Caco-2 (cell line): ENCODE measurements around the gene NCEH1. TPM values are rescaled to one million over a fixed set of nuclear protein-coding genes. Genes with fewer than 3 reads are reported as not detected.
"Not testable (repeated sequence)": the region's sequence is repeated elsewhere in the genome, so short reads cannot be mapped to it uniquely, and the experiment has no call there.

Experiments
- BruUV-seq: library from RNA; stranded (reverse); fragments of 400-500 nt; replicated peaks from 2 replicates; lab custom pipeline; 2021; lab: Mats Ljungman, UMichigan
- CTCF ChIA-PET: fragments of 300-600 bp; sonication (Branson Sonifier 250); formaldehyde crosslinking; loops from one replicate; lab custom pipeline; 2022; ENCODE audit warnings: antibody characterized with exemption; lab: Charles Lee
- POLR2A ChIA-PET: fragments of 300-600 bp; sonication (Branson Sonifier 250); formaldehyde crosslinking; loops from one replicate; lab custom pipeline; 2022; ENCODE audit warnings: antibody characterized with exemption; lab: Charles Lee
- DNase-seq, 2 experiments: peaks; one replicate each; pipeline versions ENCODE4 v3.0.0 to v3.0.0-alpha.2; 2020 to 2022
- H3K27me3 ChIP-seq: replicated peaks from 2 replicates; pipeline ENCODE4 v1.6.0; 2011; ENCODE audit warnings: low read length; ENCODE audit not compliant: control insufficient read depth, insufficient read depth
- H3K36me3 ChIP-seq: 2 replicates; pipeline ENCODE4 v1.5.1; 2011; ENCODE audit warnings: low read length; ENCODE audit not compliant: control insufficient read depth, insufficient read depth
- H3K4me1 ChIP-seq: fragments of 250-450 bp; sonication (Bioruptor Pico); 2 replicates; pipeline ENCODE4 v1.5.1; 2020; ENCODE audit warnings: mild to moderate bottlenecking
- H3K4me3 ChIP-seq: 2 replicates; pipeline ENCODE4 v1.5.1; 2011; ENCODE audit warnings: low read depth, mild to moderate bottlenecking, control low read depth, low read length
- H3K9me3 ChIP-seq: fragments of 250-450 bp; sonication (Bioruptor Pico); 2 replicates; pipeline ENCODE4 v1.5.1; 2020; ENCODE audit warnings: mild to moderate bottlenecking, moderate library complexity
- H3K27ac Mint-ChIP-seq: one replicate; pipeline ENCODE4 v1.8.0; 2022; ENCODE audit warnings: mixed read lengths; ENCODE audit not compliant: unreplicated experiment
- H3K27me3 Mint-ChIP-seq: one replicate; pipeline ENCODE4 v1.8.0; 2022; ENCODE audit warnings: mixed read lengths; ENCODE audit not compliant: insufficient read depth, unreplicated experiment
- H3K36me3 Mint-ChIP-seq: one replicate; pipeline ENCODE4 v1.8.0; 2022; ENCODE audit warnings: mild to moderate bottlenecking, mixed read lengths; ENCODE audit not compliant: insufficient read depth, unreplicated experiment
- H3K4me1 Mint-ChIP-seq: one replicate; pipeline ENCODE4 v1.8.0; 2022; ENCODE audit warnings: low read depth, mixed read lengths; ENCODE audit not compliant: unreplicated experiment
- H3K4me3 Mint-ChIP-seq: one replicate; pipeline ENCODE4 v1.8.0; 2022; ENCODE audit warnings: mild to moderate bottlenecking, moderate library complexity, mixed read lengths; ENCODE audit not compliant: unreplicated experiment
- H3K9me3 Mint-ChIP-seq: one replicate; pipeline ENCODE4 v1.8.0; 2022; ENCODE audit warnings: mixed read lengths; ENCODE audit not compliant: unreplicated experiment
- CTCF ChIP-seq, 2 experiments: fragments of 200-600 bp in 1 of 2; IDR thresholded peaks; 1 replicate in 1 of 2; 2 replicates in 1 of 2; pipeline versions ENCODE4 v1.5.1 to v1.8.0; 2011 to 2022; ENCODE audit warnings: antibody characterized with exemption in 1 of 2, control low read depth in 1 of 2, inconsistent platforms in 1 of 2, low read depth in 1 of 2, low read length in 1 of 2, mild to moderate bottlenecking in 1 of 2, moderate library complexity in 1 of 2; ENCODE audit not compliant: insufficient read depth in 1 of 2, severe bottlenecking in 1 of 2, unreplicated experiment in 1 of 2
- intact Hi-C: fragments of 100-400 bp; cut with micrococcal nuclease; formaldehyde crosslinking; loops from one replicate; pipeline ENCODE4 v1.10.0; 2022; ENCODE audit not compliant: unreplicated experiment
- total RNA-seq: library from RNA; stranded (reverse); gene quantifications from 2 replicates; pipeline ENCODE4 v1.2.3, GENCODE V29; 2022

Gene NCEH1
- total RNA-seq, 1 experiment from 2014 or later, result 10.1 TPM

GRCh38 chr3:172705170-172705569 is 5.7 kb downstream of the NCEH1 start:
- Histone ChIP-seq H3K4me1 (peaks cover 24% of the 10 kb centered on the region), H3K4me3 (no peak overlapping the region), H3K27me3 (no peaks in the 10 kb centered on the region), H3K9me3 (no peaks in the 10 kb centered on the region), H3K36me3 (no peaks in the 10 kb centered on the region)
- no peaks in the 10 kb centered on the region for H3K9me3 Mint-ChIP-seq
- H3K36me3 Mint-ChIP-seq, result peaks cover 2% of the 10 kb centered on the region
- no peak overlapping the region for H3K4me3 Mint-ChIP-seq
- no peak overlapping the region for H3K27ac Mint-ChIP-seq
- intact Hi-C loops, result no loop called here
- DNase-seq, result no peak
- TF ChIP-seq CTCF (IDR thresholded peaks at IDR 0.05; ENCODE audit: insufficient read depth in 1 of 2, low read depth in 1 of 2, low read length in 1 of 2, severe bottlenecking in 1 of 2, unreplicated experiment in 1 of 2), result no peak
- no TSS peak for BruUV-seq
- ChIA-PET POLR2A (interaction anchor here (1.0 kb wide), 1 partner anchor 45 kb away, joined by 3 read pairs; the partner anchor contains the start of gene ECT2), CTCF (no interaction called here)
- no peaks in the 10 kb centered on the region for H3K27me3 Mint-ChIP-seq
- H3K4me1 Mint-ChIP-seq, result peaks cover 32% of the 10 kb centered on the region

GRCh38 chr3:172704001-172704400 is 6.9 kb downstream of the NCEH1 start:
- peaks cover 15% of the 10 kb centered on the region for H3K4me1 ChIP-seq
- no peaks in the 10 kb centered on the region for H3K27me3 ChIP-seq
- ChIA-PET POLR2A (no interaction called here), CTCF (no interaction called here)
- H3K9me3 Mint-ChIP-seq, result no peaks in the 10 kb centered on the region
- H3K36me3 Mint-ChIP-seq, result no peaks in the 10 kb centered on the region
- DNase-seq, result no peak
- no TSS peak for BruUV-seq
- H3K9me3 ChIP-seq, result no peaks in the 10 kb centered on the region
- no peak overlapping the region for H3K4me3 Mint-ChIP-seq
- H3K4me3 ChIP-seq, result no peak overlapping the region
- no peaks in the 10 kb centered on the region for H3K36me3 ChIP-seq
- H3K27ac Mint-ChIP-seq, result no peak overlapping the region
- no peaks in the 10 kb centered on the region for H3K27me3 Mint-ChIP-seq
- intact Hi-C loops, result no loop called here
- peaks cover 25% of the 10 kb centered on the region for H3K4me1 Mint-ChIP-seq
- TF ChIP-seq CTCF (IDR thresholded peaks at IDR 0.05; ENCODE audit: insufficient read depth in 1 of 2, low read depth in 1 of 2, low read length in 1 of 2, severe bottlenecking in 1 of 2, unreplicated experiment in 1 of 2), result no peak

- CTCF ChIA-PET, result interaction anchor here (1.6 kb wide), 1 partner anchor 30 kb away, joined by 6 read pairs; no protein-coding TSS in a partner anchor
- DNase-seq, H3K9me3 Mint-ChIP-seq, BruUV-seq, POLR2A ChIA-PET, intact Hi-C loops, H3K36me3 Mint-ChIP-seq, H3K27me3 ChIP-seq, H3K4me3 Mint-ChIP-seq, H3K27me3 Mint-ChIP-seq, H3K36me3 ChIP-seq, H3K27ac Mint-ChIP-seq, H3K4me3 ChIP-seq, H3K9me3 ChIP-seq: not testable (repeated sequence)
- H3K4me1 ChIP-seq, result peaks cover 13% of the 10 kb centered on the region
- H3K4me1 Mint-ChIP-seq, result peaks cover 23% of the 10 kb centered on the region
Measured at GRCh38 chr3:172702731-172703130, 8.1 kb downstream of the NCEH1 start.
